Adrenal gland (tissue), 5 donors: ENCODE results near the gene BBS5.

ENCODE experiments used
- CTCF ChIP-seq, 6 experiments: fragments of 450-650 bp in 4 of 6; fragments of 200-600 bp in 2 of 6; sonication (generic) in 1 of 6; IDR thresholded peaks; 1 replicate in 5 of 6; 2 replicates in 1 of 6; pipeline versions ENCODE4 v1.5.1 to v1.8.0; 2016 to 2021; ENCODE audit warnings: antibody characterized with exemption in 6 of 6, mild to moderate bottlenecking in 2 of 6, moderate library complexity in 1 of 6
- POLR2A ChIP-seq, 2 donors: fragments of 450-650 bp; IDR thresholded peaks; one replicate each; pipeline ENCODE4 v1.6.1; 2017; ENCODE audit warnings: antibody characterized with exemption in 2 of 2, mild to moderate bottlenecking in 2 of 2, moderate library complexity in 1 of 2
- donor health status: DM: no; HTN: no; CAD: no.

GRCh38 chr2:169464882-169465281, 14.4 kb upstream of the BBS5 start:
- no peak for TF ChIP-seq CTCF (IDR thresholded peaks at IDR 0.05)
- no peak for TF ChIP-seq POLR2A (IDR thresholded peaks at IDR 0.05)
